GM18505 (cell line): ENCODE data around the gene SUPT20H.

Source experiments
- ATAC-seq: cut with Tn5 transposase; IDR thresholded peaks from one replicate; pipeline ENCODE4 v1.9.1; 2021; ENCODE audit not compliant: unreplicated experiment
- POLR2A ChIP-seq: IDR thresholded peaks from 4 replicates; pipeline ENCODE4 v1.6.1; 2011; ENCODE audit warnings: borderline replicate concordance; ENCODE audit not compliant: insufficient read depth, insufficient read length; ENCODE audit errors: extremely low read depth

SUPT20H gene

GRCh38 chr13:36959456-36960116, 99.9 kb downstream of the SUPT20H start:
- no peak for ATAC-seq

More at GRCh38 chr13:36959456-36960116, 99.9 kb downstream of the SUPT20H start:
- TF ChIP-seq POLR2A, result no peak
